ENCODE measurements around the gene FEM1A. TPM values are rescaled to one million over a fixed set of nuclear protein-coding genes. Genes with fewer than 3 reads are reported as not detected.

The FEM1A gene
- total RNA-seq, 1 donor from 2014 or later = 6.9 TPM

- Histone ChIP-seq H3K36me3 (no peaks in the 10 kb centered on the region), H3K79me2 (ENCODE audit: low read depth) (no peaks in the 10 kb centered on the region), H3K4me2 (peak overlapping the region; percentile 29), H3F3A (ENCODE audit: low read depth) (peaks cover 12% of the 10 kb centered on the region), H3K27ac (no peak overlapping the region), H3K9me3 (ENCODE audit: low read depth) (no peaks in the 10 kb centered on the region), H3K9ac (no peak overlapping the region), H3K4me3 (no peak overlapping the region), H3K4me1 (no peaks in the 10 kb centered on the region), H4K20me1 (ENCODE audit: low read depth) (peaks cover 16% of the 10 kb centered on the region), H3K27me3 (peaks cover 57% of the 10 kb centered on the region), H2AFZ (replicated peaks) (no peak overlapping the region)
- H3K4me1 Mint-ChIP-seq = peaks cover 13% of the 10 kb centered on the region
- peaks cover 30% of the 10 kb centered on the region for H3K27me3 Mint-ChIP-seq (ENCODE audit: insufficient read depth, low read depth)
- peak; percentile 97 for DNase-seq (ENCODE audit: low spot score)
- peak overlapping the region; percentile 71 for H3K4me3 Mint-ChIP-seq
- TF ChIP-seq EZH2phosphoT487 (IDR thresholded peaks at IDR 0.05) (no peak), CTCF (IDR thresholded peaks at IDR 0.05) (no peak), EZH2 (IDR thresholded peaks at IDR 0.05) (no peak)
- H3K36me3 Mint-ChIP-seq = no peaks in the 10 kb centered on the region
- H3K27ac Mint-ChIP-seq = no peak overlapping the region
- H3K9me3 Mint-ChIP-seq = no peaks in the 10 kb centered on the region
These were observed 22.4 kb upstream of the FEM1A start for GRCh38 chr19:4768934-4769777.

GRCh38 chr19:4772566-4772965, 19.0 kb upstream of the FEM1A start:
- H3K27ac ChIP-seq = no peak overlapping the region
- no peaks in the 10 kb centered on the region for H3K9me3 ChIP-seq (ENCODE audit: low read depth)
- H3F3A ChIP-seq (ENCODE audit: low read depth) = peaks cover 12% of the 10 kb centered on the region
- H3K4me1 ChIP-seq = peaks cover 7% of the 10 kb centered on the region
- H3K4me1 Mint-ChIP-seq = peaks cover 8% of the 10 kb centered on the region
- H3K36me3 ChIP-seq = no peaks in the 10 kb centered on the region
- H3K4me3 Mint-ChIP-seq = peak overlapping the region; percentile 29
- no peak overlapping the region for H3K27ac Mint-ChIP-seq
- TF ChIP-seq CTCF (IDR thresholded peaks at IDR 0.05) (no peak), EZH2 (IDR thresholded peaks at IDR 0.05) (no peak), EZH2phosphoT487 (IDR thresholded peaks at IDR 0.05) (no peak)
- no peaks in the 10 kb centered on the region for H3K36me3 Mint-ChIP-seq
- H3K27me3 ChIP-seq = peaks cover 70% of the 10 kb centered on the region
- no peaks in the 10 kb centered on the region for H3K79me2 ChIP-seq (ENCODE audit: low read depth)
- H2AFZ ChIP-seq (replicated peaks) = no peak overlapping the region
- H3K9me3 Mint-ChIP-seq = no peaks in the 10 kb centered on the region
- peaks cover 32% of the 10 kb centered on the region for H3K27me3 Mint-ChIP-seq (ENCODE audit: insufficient read depth, low read depth)
- H4K20me1 ChIP-seq (ENCODE audit: low read depth) = peaks cover 16% of the 10 kb centered on the region
- no peak overlapping the region for H3K4me3 ChIP-seq
- no peak overlapping the region for H3K9ac ChIP-seq
- no peak overlapping the region for H3K4me2 ChIP-seq
- DNase-seq (ENCODE audit: low spot score) = no peak

- TF ChIP-seq EZH2 (IDR thresholded peaks at IDR 0.05) (no peak), EZH2phosphoT487 (IDR thresholded peaks at IDR 0.05) (no peak), CTCF (IDR thresholded peaks at IDR 0.05) (no peak)
- H3K9ac ChIP-seq = no peak overlapping the region
- H3K9me3 Mint-ChIP-seq = no peaks in the 10 kb centered on the region
- peaks cover 7% of the 10 kb centered on the region for H3K4me1 ChIP-seq
- H3K27me3 ChIP-seq = peaks cover 72% of the 10 kb centered on the region
- no peaks in the 10 kb centered on the region for H3K36me3 ChIP-seq
- H4K20me1 ChIP-seq (ENCODE audit: low read depth) = peaks cover 16% of the 10 kb centered on the region
- H3K36me3 Mint-ChIP-seq = no peaks in the 10 kb centered on the region
- H3K4me3 Mint-ChIP-seq = no peak overlapping the region
- H3K27me3 Mint-ChIP-seq (ENCODE audit: insufficient read depth, low read depth) = peaks cover 32% of the 10 kb centered on the region
- H3K79me2 ChIP-seq (ENCODE audit: low read depth) = no peaks in the 10 kb centered on the region
- H3K9me3 ChIP-seq (ENCODE audit: low read depth) = no peaks in the 10 kb centered on the region
- DNase-seq (ENCODE audit: low spot score) = no peak
- H3K27ac ChIP-seq = no peak overlapping the region
- H3K4me2 ChIP-seq = no peak overlapping the region
- no peak overlapping the region for H2AFZ ChIP-seq (replicated peaks)
- peaks cover 12% of the 10 kb centered on the region for H3F3A ChIP-seq (ENCODE audit: low read depth)
- no peak overlapping the region for H3K4me3 ChIP-seq
- H3K27ac Mint-ChIP-seq = no peak overlapping the region
- H3K4me1 Mint-ChIP-seq = peaks cover 8% of the 10 kb centered on the region
These were observed 18.4 kb upstream of the FEM1A start for GRCh38 chr19:4773047-4773640.

Measured in neural progenitor cell (in vitro differentiated cells).